Measurements from ENCODE around the gene ZNF362.

The ZNF362 gene

DNA sequence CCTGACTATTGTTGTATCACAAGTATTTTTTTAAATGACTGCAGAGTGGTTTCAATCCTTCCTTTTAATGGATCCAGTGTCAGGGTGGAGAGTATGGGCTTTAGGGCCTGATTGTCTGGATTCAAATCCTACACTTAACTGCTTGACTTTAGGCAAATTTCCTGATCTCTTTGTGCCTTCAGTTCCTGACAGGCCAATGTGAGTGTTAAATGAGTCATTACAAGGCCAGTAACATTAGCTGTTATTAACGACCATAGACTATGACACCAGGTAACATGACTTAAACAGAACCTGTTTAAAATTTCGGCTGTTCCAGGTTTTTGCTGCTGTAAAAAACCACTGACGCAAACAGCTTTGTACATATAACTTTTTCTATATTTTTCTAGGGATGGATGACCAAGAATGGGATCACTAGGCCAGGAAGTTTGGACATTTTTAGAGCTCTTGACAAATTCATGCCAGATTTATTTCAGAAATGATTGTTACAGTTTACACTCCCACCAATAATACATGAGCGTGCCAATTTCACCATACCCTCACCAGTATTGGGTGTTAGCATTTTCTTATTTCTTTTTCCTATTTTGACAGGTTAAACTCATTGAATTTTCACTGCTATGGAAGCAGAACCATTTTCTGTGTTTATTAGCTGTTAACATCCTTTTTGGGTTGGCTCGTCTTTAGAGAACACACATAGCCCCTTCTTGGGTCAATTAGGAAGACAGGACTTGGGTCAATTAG is 11.3 kb downstream of the ZNF362 start:
- TF ChIP-seq, protein P1, sequence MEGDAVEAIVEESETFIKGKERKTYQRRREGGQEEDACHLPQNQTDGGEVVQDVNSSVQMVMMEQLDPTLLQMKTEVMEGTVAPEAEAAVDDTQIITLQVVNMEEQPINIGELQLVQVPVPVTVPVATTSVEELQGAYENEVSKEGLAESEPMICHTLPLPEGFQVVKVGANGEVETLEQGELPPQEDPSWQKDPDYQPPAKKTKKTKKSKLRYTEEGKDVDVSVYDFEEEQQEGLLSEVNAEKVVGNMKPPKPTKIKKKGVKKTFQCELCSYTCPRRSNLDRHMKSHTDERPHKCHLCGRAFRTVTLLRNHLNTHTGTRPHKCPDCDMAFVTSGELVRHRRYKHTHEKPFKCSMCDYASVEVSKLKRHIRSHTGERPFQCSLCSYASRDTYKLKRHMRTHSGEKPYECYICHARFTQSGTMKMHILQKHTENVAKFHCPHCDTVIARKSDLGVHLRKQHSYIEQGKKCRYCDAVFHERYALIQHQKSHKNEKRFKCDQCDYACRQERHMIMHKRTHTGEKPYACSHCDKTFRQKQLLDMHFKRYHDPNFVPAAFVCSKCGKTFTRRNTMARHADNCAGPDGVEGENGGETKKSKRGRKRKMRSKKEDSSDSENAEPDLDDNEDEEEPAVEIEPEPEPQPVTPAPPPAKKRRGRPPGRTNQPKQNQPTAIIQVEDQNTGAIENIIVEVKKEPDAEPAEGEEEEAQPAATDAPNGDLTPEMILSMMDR (IDR thresholded peaks at IDR 0.05; ENCODE audit: low read depth, low read length): no peak
- no peak overlapping the region for H3K4me3 ChIP-seq (ENCODE audit: low read depth, low read length)

DNA sequence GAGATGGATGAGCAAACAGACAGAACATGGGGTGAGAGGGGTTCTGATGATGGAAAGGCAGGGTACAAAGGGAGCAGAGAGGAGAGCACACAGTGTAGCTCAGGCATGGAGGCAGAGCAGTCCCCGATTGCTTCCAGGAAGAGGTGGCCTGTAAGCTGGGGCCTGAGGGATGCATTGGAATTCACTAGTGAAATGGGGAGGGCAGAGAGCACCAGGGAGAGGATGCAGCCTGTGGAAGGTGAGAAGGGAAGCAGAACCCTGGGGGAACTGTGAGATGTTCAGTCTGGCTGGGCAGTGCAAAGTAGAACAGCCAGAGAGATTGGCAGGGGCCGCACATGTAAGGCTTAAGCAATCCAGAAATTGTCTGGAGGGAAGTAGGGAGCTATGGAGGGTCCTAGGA is 12.2 kb downstream of the ZNF362 start:
- no peak overlapping the region for H3K4me3 ChIP-seq (ENCODE audit: low read depth, low read length)
- TF ChIP-seq, protein P1 (IDR thresholded peaks at IDR 0.05; ENCODE audit: low read depth, low read length): no peak

DNA sequence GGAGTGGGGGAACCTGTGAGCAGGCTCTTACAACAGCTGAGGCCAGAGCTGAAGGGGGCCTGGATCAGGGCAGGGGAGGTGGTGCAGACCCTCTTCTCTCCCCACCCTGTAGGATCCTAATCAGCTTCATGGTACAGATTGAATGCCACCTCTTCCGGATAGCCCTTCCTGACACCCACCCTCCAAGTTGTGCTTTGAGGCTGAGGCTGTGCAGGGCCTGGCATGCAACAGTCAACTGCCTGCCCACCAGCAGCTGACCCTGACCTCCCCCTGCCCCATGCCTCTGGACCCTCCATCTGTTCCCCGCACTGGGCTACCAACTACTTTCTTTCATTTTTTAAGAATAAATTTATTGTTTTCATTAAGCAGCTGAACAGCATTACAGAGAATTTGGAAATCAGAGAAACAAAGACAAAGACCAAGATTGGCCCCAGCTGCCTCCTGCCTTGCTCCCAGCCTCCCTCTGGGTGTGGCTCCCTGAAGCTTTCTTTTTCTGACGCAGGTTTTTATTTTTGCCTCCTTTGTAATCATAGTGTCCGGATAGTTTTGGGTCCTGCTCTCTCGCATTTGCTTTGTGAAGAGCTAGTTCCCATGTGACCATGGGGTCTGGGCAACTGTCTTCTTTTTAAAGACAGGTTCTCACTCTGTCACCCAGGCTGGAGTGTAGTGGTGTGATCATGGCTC is 12.8 kb downstream of the ZNF362 start:
- TF ChIP-seq, protein P1 (IDR thresholded peaks at IDR 0.05; ENCODE audit: low read depth, low read length): no peak
- H3K4me3 ChIP-seq (ENCODE audit: low read depth, low read length): no peak overlapping the region

DNA sequence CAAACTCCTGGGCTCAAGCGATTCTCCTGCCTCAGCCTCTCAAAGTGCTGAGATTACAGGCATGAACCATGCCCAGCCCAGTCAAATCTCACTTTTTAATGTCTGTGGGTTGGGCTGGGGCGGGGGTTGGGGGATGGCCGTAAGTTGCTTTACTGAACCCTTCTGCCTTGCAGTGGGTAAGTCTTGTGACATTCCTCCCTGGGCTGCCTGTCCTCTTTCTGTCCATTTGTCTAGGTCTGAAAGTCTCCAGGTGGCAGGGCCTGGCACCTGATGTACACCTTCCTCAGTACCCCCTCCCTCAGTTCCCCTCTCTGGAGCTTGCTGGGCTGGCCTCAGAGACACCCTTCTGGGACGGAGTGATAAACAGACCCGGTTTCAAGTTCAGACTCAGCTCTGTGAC is 13.3 kb downstream of the ZNF362 start:
- TF ChIP-seq, protein P1 (IDR thresholded peaks at IDR 0.05; ENCODE audit: low read depth, low read length): no peak
- H3K4me3 ChIP-seq (ENCODE audit: low read depth, low read length): no peak overlapping the region

DNA sequence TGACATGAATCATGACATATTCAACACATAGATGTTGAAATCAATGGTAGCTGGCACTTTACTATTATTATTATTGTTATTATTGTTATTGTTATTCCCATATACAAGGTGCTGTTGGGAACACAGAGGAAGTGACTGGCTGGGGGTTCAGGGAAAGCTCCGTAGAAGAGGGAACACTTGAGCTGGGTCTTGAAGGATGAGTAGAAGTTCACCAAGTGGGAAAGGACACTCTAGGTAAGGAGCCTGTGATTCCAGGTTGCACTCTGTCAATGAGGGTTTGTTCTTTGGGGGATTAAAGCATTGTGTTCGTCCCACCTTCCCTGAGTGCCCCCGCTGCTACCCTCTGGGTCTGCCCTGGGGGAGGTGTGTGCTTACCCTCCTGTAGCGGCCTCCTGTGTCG is 14.1 kb downstream of the ZNF362 start:
- TF ChIP-seq, protein P1 (IDR thresholded peaks at IDR 0.05; ENCODE audit: low read depth, low read length): no peak
- H3K4me3 ChIP-seq (ENCODE audit: low read depth, low read length): no peak overlapping the region

DNA sequence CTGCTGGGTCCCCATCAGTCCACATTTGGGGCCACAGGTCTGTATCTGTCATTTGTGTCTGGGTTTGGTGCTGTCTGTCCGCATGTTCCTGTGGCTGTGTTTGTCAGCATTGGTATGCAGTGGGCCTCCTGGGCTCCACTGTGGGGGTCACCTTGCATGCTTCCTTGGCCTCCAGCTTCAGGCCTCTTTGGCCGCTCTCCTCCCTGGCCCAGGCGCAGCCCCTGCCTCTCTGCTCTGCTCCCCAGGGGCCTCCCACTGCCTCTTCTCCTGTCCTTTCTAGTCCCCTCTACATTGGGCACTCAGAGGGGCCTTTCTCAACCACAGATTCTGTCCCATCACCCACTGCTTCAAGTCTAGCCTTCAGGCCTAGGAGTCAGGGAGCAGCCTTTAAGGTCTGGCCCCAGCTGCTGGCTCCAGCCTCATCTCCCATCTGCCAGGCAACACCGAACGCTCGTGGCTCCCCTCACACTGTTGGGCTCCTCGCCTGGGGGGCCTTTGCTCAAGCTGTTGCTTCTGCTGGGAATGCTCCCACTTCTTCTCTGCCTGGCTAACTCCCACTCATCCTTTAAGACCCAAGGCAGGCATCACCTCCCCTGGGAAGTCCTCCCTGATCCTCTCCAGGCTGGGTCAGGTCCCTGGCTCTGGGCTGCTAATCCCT is 14.6 kb downstream of the ZNF362 start:
- TF ChIP-seq, protein P1 (IDR thresholded peaks at IDR 0.05; ENCODE audit: low read depth, low read length): no peak
- no peak overlapping the region for H3K4me3 ChIP-seq (ENCODE audit: low read depth, low read length)

Measured in WI38 (cell line).